Thyroid gland (tissue), 4 donors: ENCODE measurements around the gene CFP. TPM values are rescaled to one million over a fixed set of nuclear protein-coding genes. Genes with fewer than 3 reads are reported as not detected.

ENCODE experiments used
- DNase-seq, 2 donors: peaks; one replicate each; pipeline ENCODE4 v3.0.0-alpha.2; 2019
- H3K27ac ChIP-seq, 3 donors: fragments of 200-600 bp; sonication (generic); 1 replicate in 2 of 3; 2 replicates in 1 of 3; pipeline ENCODE4 v1.5.1; 2016 to 2019; ENCODE audit warnings: mild to moderate bottlenecking in 1 of 3, moderate library complexity in 1 of 3
- H3K27me3 ChIP-seq: fragments of 200-600 bp; sonication (generic); one replicate; pipeline ENCODE4 v1.5.1; 2019
- H3K36me3 ChIP-seq, 2 donors: fragments of 200-600 bp; sonication (generic); one replicate each; pipeline ENCODE4 v1.5.1; 2016 to 2019
- H3K4me1 ChIP-seq, 2 donors: fragments of 200-600 bp; sonication (generic); one replicate each; pipeline ENCODE4 v1.5.1; 2017 to 2019
- H3K4me3 ChIP-seq, 3 donors: fragments of 200-600 bp; sonication (generic); replicated peaks in 1 of 3; 1 replicate in 2 of 3; 2 replicates in 1 of 3; pipeline ENCODE4 v1.5.1; 2016; ENCODE audit warnings: mild to moderate bottlenecking in 1 of 3
- H3K9me3 ChIP-seq: fragments of 200-600 bp; sonication (generic); one replicate; pipeline ENCODE4 v1.5.1; 2017
- CTCF ChIP-seq, 6 experiments: fragments of 200-600 bp in 3 of 6; fragments of 450-650 bp in 3 of 6; sonication (generic) in 3 of 6; IDR thresholded peaks; one replicate each; pipeline ENCODE4 v1.5.1; 2016 to 2019; ENCODE audit warnings: antibody characterized with exemption in 6 of 6, mild to moderate bottlenecking in 2 of 6, inconsistent platforms in 1 of 6, moderate library complexity in 1 of 6
- POLR2A ChIP-seq, 2 donors: fragments of 450-650 bp; IDR thresholded peaks; one replicate each; pipeline ENCODE4 v1.6.1; 2017; ENCODE audit warnings: antibody characterized with exemption in 2 of 2, mild to moderate bottlenecking in 2 of 2, moderate library complexity in 1 of 2
- WGBS, 2 donors: methylation state at CpG; one replicate each; pipeline ENCODE4 v1.1.5; 2017; 5-methylcytosine and 5-hydroxymethylcytosine counted together
- intact Hi-C: fragments of 100-400 bp; cut with DNase I; formaldehyde crosslinking; loops from one replicate; pipeline ENCODE4 v1.15.1; 2023
- total RNA-seq, 4 donors: library from RNA; depleted of rRNA; stranded (reverse); fragments of >200 nt; gene quantifications; one replicate each; pipeline ENCODE4 v1.2.3, GENCODE V29; 2016

The CFP gene
- total RNA-seq, 4 donors from 2014 or later: 1.3 to 2.3 (median 1.6) TPM

GRCh38 chrX:47662144-47662657, 32.5 kb upstream of the CFP start:
- no peak for TF ChIP-seq POLR2A (IDR thresholded peaks at IDR 0.05)
- TF ChIP-seq CTCF (IDR thresholded peaks at IDR 0.05): no peak
- Histone ChIP-seq H3K4me3 (no peak overlapping the region), H3K27ac (no peak overlapping the region), H3K9me3 (no peaks in the 10 kb centered on the region), H3K27me3 (no peaks in the 10 kb centered on the region), H3K36me3 (peaks cover under 1% of the 10 kb centered on the region in 2 donors), H3K4me1 (no peaks in the 10 kb centered on the region)
- WGBS, 2 donors: 89 to 100% methylated on average over 1 of the region's 1 CpG
- no peak for DNase-seq
- intact Hi-C loops: no loop called here

- intact Hi-C loops: no loop called here
- H3K27ac ChIP-seq: no peak overlapping the region
- H3K4me3 ChIP-seq: no peak overlapping the region
- peaks cover 7% of the 10 kb centered on the region in 2 donors for H3K36me3 ChIP-seq
- no peaks in the 10 kb centered on the region for H3K9me3 ChIP-seq
- 82 to 99% methylated on average over 4 to 6 of the region's 7 CpGs for whole genome bisulfite sequencing, 2 donors
- H3K4me1 ChIP-seq: no peaks in the 10 kb centered on the region
- no peak for DNase-seq
- TF ChIP-seq CTCF (IDR thresholded peaks at IDR 0.05): no peak
- no peak for TF ChIP-seq POLR2A (IDR thresholded peaks at IDR 0.05)
- no peaks in the 10 kb centered on the region for H3K27me3 ChIP-seq
These were observed 31.8 kb upstream of the CFP start for GRCh38 chrX:47661539-47661938.

GRCh38 chrX:47659421-47659726, 29.6 kb upstream of the CFP start:
- intact Hi-C loops: no loop called here
- 23 to 28% methylated on average over 8 of the region's 8 CpGs for WGBS, 2 donors
- no peak for TF ChIP-seq POLR2A (IDR thresholded peaks at IDR 0.05)
- TF ChIP-seq CTCF (IDR thresholded peaks at IDR 0.05): no peak

GRCh38 chrX:47658684-47659420, 29.1 kb upstream of the CFP start, which contains the start of gene UXT:
Gene UXT, minus strand, starts transcription at chrX:47659180. Its CDS starts 253 bp downstream, at chrX:47658927.
- intact Hi-C loops: no loop called here
- WGBS, 2 donors: 0 to 1% methylated on average over 3 to 13 of the region's 54 CpGs

More at GRCh38 chrX:47659421-47659726, 29.6 kb upstream of the CFP start:
- Histone ChIP-seq H3K4me3 (peak overlapping the region in 1 of 3 donors; percentile 53), H3K27me3 (no peaks in the 10 kb centered on the region), H3K36me3 (peaks cover 7 to 9% of the 10 kb centered on the region in 2 donors), H3K9me3 (no peaks in the 10 kb centered on the region), H3K4me1 (no peaks in the 10 kb centered on the region), H3K27ac (peak overlapping the region; percentile 49 to 87 (median 82))
- DNase-seq: no peak

More at GRCh38 chrX:47658684-47659420, 29.1 kb upstream of the CFP start, which contains the start of gene UXT:
- peak within 1 kb of the TSS; percentile 72 to 87 (median 82) for H3K27ac ChIP-seq
- H3K4me3 ChIP-seq: peak within 1 kb of the TSS; percentile 26 to 53 (median 49)
- TF ChIP-seq POLR2A (IDR thresholded peaks at IDR 0.05) (peak in 1 of 2 donors; percentile 78), CTCF (IDR thresholded peaks at IDR 0.05) (no peak)
- peaks cover 7 to 9% of the 10 kb centered on the region in 2 donors for H3K36me3 ChIP-seq
- no peaks in the 10 kb centered on the region for H3K27me3 ChIP-seq
- H3K9me3 ChIP-seq: no peaks in the 10 kb centered on the region
- no peaks in the 10 kb centered on the region for H3K4me1 ChIP-seq
- DNase-seq: peak; percentile 92 to 93
